ENCODE results near the gene XK.
A peak's percentile ranks its signal among the peaks of the same experiment; 100 is the strongest.
"Not testable (repeated sequence)": the region's sequence is repeated elsewhere in the genome, so short reads cannot be mapped to it uniquely, and the experiment has no call there.

XK gene

GRCh38 chrX:37685381-37686359 is at the start of gene XK:
XK (plus strand) TSS chrX:37685791; CDS start chrX:37685962, 171 bp downstream.
- DNase-seq (ENCODE audit: extremely low spot score, insufficient read length, low read depth) (no peak), FAIRE-seq (peak; percentile 41)

- FAIRE-seq, result no peak
- no peak for DNase-seq (ENCODE audit: extremely low spot score, insufficient read length, low read depth)
Measured at GRCh38 chrX:37638047-37638446, 47.5 kb upstream of the XK start.

GRCh38 chrX:37640142-37640541 is 45.4 kb upstream of the XK start:
- FAIRE-seq (no peak), DNase-seq (ENCODE audit: extremely low spot score, insufficient read length, low read depth) (no peak)

- FAIRE-seq (no peak), DNase-seq (ENCODE audit: extremely low spot score, insufficient read length, low read depth) (no peak)
Measured at GRCh38 chrX:37641859-37642258, 43.7 kb upstream of the XK start.

GRCh38 chrX:37644381-37645305 is 40.9 kb upstream of the XK start:
- DNase-seq (ENCODE audit: extremely low spot score, insufficient read length, low read depth) (no peak), FAIRE-seq (no peak)

GRCh38 chrX:37646254-37646653 is 39.3 kb upstream of the XK start:
- FAIRE-seq (no peak), DNase-seq (ENCODE audit: extremely low spot score, insufficient read length, low read depth) (no peak)

- FAIRE-seq; DNase-seq (ENCODE audit: extremely low spot score, insufficient read length, low read depth): not testable (repeated sequence)
Measured at GRCh38 chrX:37650879-37651278, 34.7 kb upstream of the XK start.

- FAIRE-seq (no peak), DNase-seq (ENCODE audit: extremely low spot score, insufficient read length, low read depth) (no peak)
Measured at GRCh38 chrX:37651921-37652452, 33.6 kb upstream of the XK start.

- no peak for FAIRE-seq
- no peak for DNase-seq (ENCODE audit: extremely low spot score, insufficient read length, low read depth)
Measured at GRCh38 chrX:37652589-37653231, 32.9 kb upstream of the XK start.

- DNase-seq (ENCODE audit: extremely low spot score, insufficient read length, low read depth), result no peak
- FAIRE-seq, result no peak
Measured at GRCh38 chrX:37653397-37654085, 32.0 kb upstream of the XK start.

GRCh38 chrX:37658343-37659030 is 27.1 kb upstream of the XK start:
- DNase-seq (ENCODE audit: extremely low spot score, insufficient read length, low read depth), result no peak
- FAIRE-seq, result no peak

- FAIRE-seq, result no peak
- DNase-seq (ENCODE audit: extremely low spot score, insufficient read length, low read depth), result no peak
Measured at GRCh38 chrX:37659047-37659446, 26.5 kb upstream of the XK start.

GRCh38 chrX:37662181-37662580 is 23.4 kb upstream of the XK start:
- no peak for FAIRE-seq
- no peak for DNase-seq (ENCODE audit: extremely low spot score, insufficient read length, low read depth)

GRCh38 chrX:37666516-37666915 is 19.1 kb upstream of the XK start:
- no peak for FAIRE-seq

GRCh38 chrX:37667141-37667540 is 18.4 kb upstream of the XK start:
- DNase-seq (ENCODE audit: extremely low spot score, insufficient read length, low read depth) (no peak), FAIRE-seq (no peak)

More at GRCh38 chrX:37666516-37666915, 19.1 kb upstream of the XK start:
- DNase-seq (ENCODE audit: extremely low spot score, insufficient read length, low read depth), result no peak

- peak; percentile 24 for FAIRE-seq
Measured at GRCh38 chrX:37672563-37672962, 13.0 kb upstream of the XK start.

GRCh38 chrX:37676811-37677210 is 8.8 kb upstream of the XK start:
- DNase-seq (ENCODE audit: extremely low spot score, insufficient read length, low read depth) (no peak), FAIRE-seq (no peak)

More at GRCh38 chrX:37672563-37672962, 13.0 kb upstream of the XK start:
- no peak for DNase-seq (ENCODE audit: extremely low spot score, insufficient read length, low read depth)

- DNase-seq (ENCODE audit: extremely low spot score, insufficient read length, low read depth) (no peak), FAIRE-seq (peak; percentile 42)
Measured at GRCh38 chrX:37677243-37677642, 8.3 kb upstream of the XK start.

- no peak for FAIRE-seq
- no peak for DNase-seq (ENCODE audit: extremely low spot score, insufficient read length, low read depth)
Measured at GRCh38 chrX:37677765-37678164, 7.8 kb upstream of the XK start.
